Right lobe of liver (tissue), 6 donors: ENCODE data around the gene ARHGEF2. TPM values are rescaled to one million over a fixed set of nuclear protein-coding genes. Genes with fewer than 3 reads are reported as not detected.

Experiments
- ATAC-seq, 4 donors: fragments of 200-7000 bp; cut with Tn5 transposase; one replicate each; pipeline ENCODE4 v1.9.1; 2020; ENCODE audit warnings: mild to moderate bottlenecking in 4 of 4, moderate library complexity in 4 of 4
- DNase-seq, 3 donors: peaks; one replicate each; pipeline ENCODE4 v3.0.0-alpha.2; 2020
- H3K27ac ChIP-seq, 3 donors: fragments of 200-600 bp; one replicate each; pipeline ENCODE4 v1.8.0; 2022
- H3K27me3 ChIP-seq, 2 donors: fragments of 200-600 bp; one replicate each; pipeline ENCODE4 v1.8.0; 2022
- H3K36me3 ChIP-seq, 4 donors: fragments of 200-600 bp; sonication (generic) in 1 of 4; one replicate each; pipeline versions ENCODE4 v1.5.1 to v1.8.0; 2017 to 2022; ENCODE audit warnings: control low read depth in 1 of 4
- H3K4me1 ChIP-seq, 4 donors: fragments of 200-600 bp; sonication (generic) in 1 of 4; one replicate each; pipeline versions ENCODE4 v1.5.1 to v1.8.0; 2017 to 2022; ENCODE audit warnings: control low read depth in 1 of 4
- H3K4me3 ChIP-seq, 3 donors: fragments of 200-600 bp; one replicate each; pipeline ENCODE4 v1.8.0; 2022
- H3K9me3 ChIP-seq, 4 donors: fragments of 200-600 bp; sonication (generic) in 1 of 4; one replicate each; pipeline versions ENCODE4 v1.5.1 to v1.8.0; 2017 to 2022; ENCODE audit warnings: control low read depth in 1 of 4
- POLR2A ChIP-seq: fragments of 450-650 bp; IDR thresholded peaks from one replicate; pipeline ENCODE4 v1.6.1; 2017; ENCODE audit warnings: antibody characterized with exemption, mild to moderate bottlenecking
- WGBS: methylation state at CpG from one replicate; pipeline ENCODE4 v1.1.6; 2018; ENCODE audit warnings: low coverage, low lambda C conversion rate; ENCODE audit not compliant: insufficient coverage; ENCODE audit errors: missing lambda C conversion rate; 5-methylcytosine and 5-hydroxymethylcytosine counted together
- intact Hi-C, 2 donors: fragments of 100-400 bp; cut with DNase I; formaldehyde crosslinking; loops; one replicate each; pipeline versions ENCODE4 v1.11.2 to v1.14.1; 2022
- total RNA-seq, 6 experiments: library from RNA; depleted of rRNA in 2 of 6; stranded (reverse); fragments of >200 nt in 2 of 6; fragmentation: NEBNext Ultra II Directional in 3 of 6; extraction: Animal tissue kit (Norgen Biotek cat#: 25700) in 3 of 6; gene quantifications; one replicate each; pipeline versions ENCODE4 v1.1.0 to v1.2.4, GENCODE V29; 2016 to 2023
- TF ChIP-seq, protein P1 (sequence below), 4 donors: fragments of 200-600 bp in 3 of 4; fragments of 450-650 bp in 1 of 4; IDR thresholded peaks; one replicate each; pipeline versions ENCODE4 v1.5.1 to v1.8.0; 2016 to 2022; ENCODE audit warnings: antibody characterized with exemption in 4 of 4, mild to moderate bottlenecking in 2 of 4
- donor health status: DM: no; HTN: yes; CAD: no.
- donor health status: DM: no; HTN: no; CAD: no.
- donor health status: DM: no; HTN: no; CAD: no.
- donor health status: DM: no; HTN: yes; CAD: no.
- donor health status: DM: no; HTN: yes; CAD: no.

ARHGEF2 gene
- total RNA-seq, 6 experiments from 2014 or later, result 7.9 to 23.8 (median 13.1) TPM

DNA sequence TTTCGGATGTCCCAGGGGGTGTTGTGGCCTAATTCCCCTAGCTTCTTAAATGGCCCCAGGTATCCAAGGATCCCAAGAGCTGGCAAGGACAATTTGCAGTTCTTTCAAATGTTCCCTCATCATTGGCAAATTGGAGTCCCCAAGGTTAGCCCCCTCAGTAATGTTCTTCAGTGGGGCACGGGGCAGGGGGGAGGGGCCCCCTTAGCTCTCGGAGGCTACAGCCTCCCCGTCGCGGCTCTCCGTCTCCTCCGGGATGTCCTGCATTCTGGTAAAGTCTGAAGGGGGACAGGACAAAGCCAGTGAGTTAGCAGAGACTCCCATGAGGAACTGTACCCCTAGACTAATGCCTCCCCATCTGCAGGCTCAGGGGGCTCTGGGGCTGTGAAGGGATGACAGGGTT, 30.6 kb downstream of the ARHGEF2 start:
- intact Hi-C loops, result no loop called here

DNA sequence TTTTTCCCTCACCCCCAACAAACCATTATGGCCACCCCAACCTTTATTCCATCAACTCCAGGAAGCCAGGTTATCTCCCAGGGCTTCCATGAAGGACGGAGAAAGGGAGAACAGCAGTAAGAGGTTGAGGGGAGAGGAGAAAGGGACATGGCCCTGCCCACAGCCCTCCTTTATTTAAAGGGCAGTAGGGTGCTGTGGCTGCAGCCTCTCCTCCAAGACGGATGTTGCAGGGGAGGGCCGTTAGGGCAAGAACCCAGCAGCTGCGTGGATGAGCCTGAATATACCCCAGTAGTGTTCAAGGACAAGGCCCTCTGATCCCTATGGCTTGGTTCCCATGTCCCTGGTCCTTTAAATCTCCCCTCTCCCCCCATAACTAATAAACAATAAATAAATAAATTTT, 31.1 kb downstream of the ARHGEF2 start:
- Histone ChIP-seq H3K27ac (no peak overlapping the region), H3K36me3 (peaks cover 0 to 30% (median 6%) of the 10 kb centered on the region in 4 donors), H3K9me3 (no peaks in the 10 kb centered on the region), H3K27me3 (no peaks in the 10 kb centered on the region), H3K4me1 (no peaks in the 10 kb centered on the region), H3K4me3 (no peak overlapping the region)
- ATAC-seq (no peak), DNase-seq (no peak)
- intact Hi-C loops, result no loop called here
- TF ChIP-seq POLR2A, result no peak
- TF ChIP-seq, protein P1, sequence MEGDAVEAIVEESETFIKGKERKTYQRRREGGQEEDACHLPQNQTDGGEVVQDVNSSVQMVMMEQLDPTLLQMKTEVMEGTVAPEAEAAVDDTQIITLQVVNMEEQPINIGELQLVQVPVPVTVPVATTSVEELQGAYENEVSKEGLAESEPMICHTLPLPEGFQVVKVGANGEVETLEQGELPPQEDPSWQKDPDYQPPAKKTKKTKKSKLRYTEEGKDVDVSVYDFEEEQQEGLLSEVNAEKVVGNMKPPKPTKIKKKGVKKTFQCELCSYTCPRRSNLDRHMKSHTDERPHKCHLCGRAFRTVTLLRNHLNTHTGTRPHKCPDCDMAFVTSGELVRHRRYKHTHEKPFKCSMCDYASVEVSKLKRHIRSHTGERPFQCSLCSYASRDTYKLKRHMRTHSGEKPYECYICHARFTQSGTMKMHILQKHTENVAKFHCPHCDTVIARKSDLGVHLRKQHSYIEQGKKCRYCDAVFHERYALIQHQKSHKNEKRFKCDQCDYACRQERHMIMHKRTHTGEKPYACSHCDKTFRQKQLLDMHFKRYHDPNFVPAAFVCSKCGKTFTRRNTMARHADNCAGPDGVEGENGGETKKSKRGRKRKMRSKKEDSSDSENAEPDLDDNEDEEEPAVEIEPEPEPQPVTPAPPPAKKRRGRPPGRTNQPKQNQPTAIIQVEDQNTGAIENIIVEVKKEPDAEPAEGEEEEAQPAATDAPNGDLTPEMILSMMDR (IDR thresholded peaks at IDR 0.05), result no peak
- WGBS, result 74% methylated on average over 2 of the region's 4 CpGs

More for the DNA sequence above, 30.6 kb downstream of the ARHGEF2 start:
- DNase-seq (no peak), ATAC-seq (no peak)
- no peak overlapping the region for H3K27ac ChIP-seq
- TF ChIP-seq POLR2A, result no peak
- TF ChIP-seq, protein P1 (IDR thresholded peaks at IDR 0.05), result no peak
- H3K4me1 ChIP-seq, result no peaks in the 10 kb centered on the region
- no peak overlapping the region for H3K4me3 ChIP-seq
- H3K27me3 ChIP-seq, result no peaks in the 10 kb centered on the region
- H3K36me3 ChIP-seq, result peaks cover 0 to 35% (median 8%) of the 10 kb centered on the region in 4 donors
- no peaks in the 10 kb centered on the region for H3K9me3 ChIP-seq
- 88% methylated on average over 7 of the region's 8 CpGs for WGBS

DNA sequence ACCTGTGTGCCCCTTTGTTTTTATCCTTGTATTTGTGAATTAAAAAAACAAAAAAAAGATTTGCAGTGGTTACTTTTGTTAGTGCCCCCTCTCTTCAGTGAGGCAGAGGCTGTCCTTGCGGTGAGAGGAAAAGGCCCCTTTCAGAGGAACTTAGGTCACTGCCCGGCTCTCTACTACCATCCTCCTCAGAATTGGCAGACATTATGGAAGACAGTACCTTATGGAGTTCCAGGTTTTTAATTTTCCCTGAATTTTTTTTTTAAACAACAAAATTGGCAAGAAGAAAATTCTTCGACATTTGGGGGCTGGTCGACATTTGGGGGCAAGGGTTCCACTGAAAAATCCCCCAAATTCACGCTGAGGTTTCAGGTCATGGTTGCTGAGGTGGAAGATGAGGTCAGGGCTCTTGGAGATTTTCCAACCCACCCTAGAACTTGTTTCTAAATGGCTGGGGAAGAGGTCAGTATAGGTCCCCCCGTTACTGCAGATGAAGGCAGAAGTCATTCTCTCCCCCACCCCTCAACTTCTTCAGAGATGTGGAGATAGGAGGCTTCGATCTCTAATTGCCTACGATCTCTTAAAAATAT, 31.6 kb downstream of the ARHGEF2 start:
- 59% methylated on average over 8 of the region's 8 CpGs for WGBS
- H3K36me3 ChIP-seq, result peaks cover 0 to 24% (median 4%) of the 10 kb centered on the region in 4 donors
- ATAC-seq, result no peak
- TF ChIP-seq, protein P1 (IDR thresholded peaks at IDR 0.05), result no peak
- TF ChIP-seq POLR2A, result no peak
- no peaks in the 10 kb centered on the region for H3K4me1 ChIP-seq
- H3K4me3 ChIP-seq, result no peak overlapping the region
- H3K9me3 ChIP-seq, result no peaks in the 10 kb centered on the region
- no peak for DNase-seq
- intact Hi-C loops, result no loop called here
- no peak overlapping the region for H3K27ac ChIP-seq
- H3K27me3 ChIP-seq, result no peaks in the 10 kb centered on the region

DNA sequence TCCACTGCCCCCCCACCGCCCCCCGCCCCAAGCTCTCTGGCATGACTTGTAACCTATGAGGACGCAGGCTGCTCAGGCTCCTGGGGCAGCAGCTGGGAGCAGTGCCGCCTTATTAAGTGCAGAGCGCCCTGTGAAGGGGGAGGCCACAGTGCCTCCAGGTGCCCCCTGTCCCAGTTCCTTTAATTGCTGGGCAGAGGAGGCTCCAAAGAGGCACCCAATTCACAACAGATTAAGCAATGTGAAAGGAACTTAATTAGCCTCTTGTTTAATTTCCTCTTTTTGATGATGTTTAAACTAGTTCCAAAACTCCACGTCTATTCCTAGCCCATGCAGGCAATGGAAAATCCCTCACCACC, 33.9 kb downstream of the ARHGEF2 start:
- H3K4me1 ChIP-seq, result peaks cover 0 to 9% (median 3%) of the 10 kb centered on the region in 4 donors
- DNase-seq (no peak), ATAC-seq (no peak)
- no peaks in the 10 kb centered on the region for H3K9me3 ChIP-seq
- no peaks in the 10 kb centered on the region for H3K27me3 ChIP-seq
- TF ChIP-seq, protein P1 (IDR thresholded peaks at IDR 0.05), result no peak
- TF ChIP-seq POLR2A, result no peak
- no peak overlapping the region for H3K27ac ChIP-seq
- H3K36me3 ChIP-seq, result peaks cover 0 to 14% (median 2%) of the 10 kb centered on the region in 4 donors
- no peak overlapping the region for H3K4me3 ChIP-seq
- 27% methylated on average over 1 of the region's 6 CpGs for WGBS
- intact Hi-C loops, result loop anchor here in 1 of 2 donors (5.0 kb wide), 1 partner anchor 38 kb away; no protein-coding TSS in a partner anchor
